ENCODE results near the gene EPN3. TPM values are rescaled to one million over a fixed set of nuclear protein-coding genes. Genes with fewer than 3 reads are reported as not detected.

The EPN3 gene
- total RNA-seq, 3 donors from 2014 or later = 16.2 to 40.0 (median 27.4) TPM

DNA sequence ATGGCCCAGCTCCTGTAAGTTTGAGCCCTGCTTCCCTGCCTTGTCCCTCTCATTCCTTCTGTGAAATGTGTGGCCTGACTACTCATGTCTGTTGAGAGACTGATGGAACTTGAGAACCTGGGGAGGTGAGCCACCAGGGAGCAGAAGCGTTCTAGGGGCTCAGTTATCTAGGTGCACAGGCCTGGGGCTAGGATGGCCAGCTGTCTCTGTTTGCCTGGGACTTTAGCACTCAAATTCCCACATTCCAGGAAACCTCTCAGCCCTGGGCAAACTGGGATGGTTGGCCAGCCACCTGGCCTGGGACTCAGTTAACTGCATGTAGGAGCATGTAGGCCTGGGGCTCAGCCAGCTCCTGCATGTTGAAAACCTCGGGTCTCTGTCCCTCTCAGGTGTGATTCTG is 9.3 kb upstream of the EPN3 start:
- H3K9me3 ChIP-seq = no peaks in the 10 kb centered on the region
- H3K4me1 ChIP-seq (ENCODE audit: low read depth) = no peaks in the 10 kb centered on the region
- intact Hi-C loops (cut with DNase I, micrococcal nuclease) = no loop called here
- no peaks in the 10 kb centered on the region for H3K36me3 ChIP-seq (ENCODE audit: low read depth)
- no peak for ATAC-seq
- no peak for DNase-seq
- TF ChIP-seq, protein P1, sequence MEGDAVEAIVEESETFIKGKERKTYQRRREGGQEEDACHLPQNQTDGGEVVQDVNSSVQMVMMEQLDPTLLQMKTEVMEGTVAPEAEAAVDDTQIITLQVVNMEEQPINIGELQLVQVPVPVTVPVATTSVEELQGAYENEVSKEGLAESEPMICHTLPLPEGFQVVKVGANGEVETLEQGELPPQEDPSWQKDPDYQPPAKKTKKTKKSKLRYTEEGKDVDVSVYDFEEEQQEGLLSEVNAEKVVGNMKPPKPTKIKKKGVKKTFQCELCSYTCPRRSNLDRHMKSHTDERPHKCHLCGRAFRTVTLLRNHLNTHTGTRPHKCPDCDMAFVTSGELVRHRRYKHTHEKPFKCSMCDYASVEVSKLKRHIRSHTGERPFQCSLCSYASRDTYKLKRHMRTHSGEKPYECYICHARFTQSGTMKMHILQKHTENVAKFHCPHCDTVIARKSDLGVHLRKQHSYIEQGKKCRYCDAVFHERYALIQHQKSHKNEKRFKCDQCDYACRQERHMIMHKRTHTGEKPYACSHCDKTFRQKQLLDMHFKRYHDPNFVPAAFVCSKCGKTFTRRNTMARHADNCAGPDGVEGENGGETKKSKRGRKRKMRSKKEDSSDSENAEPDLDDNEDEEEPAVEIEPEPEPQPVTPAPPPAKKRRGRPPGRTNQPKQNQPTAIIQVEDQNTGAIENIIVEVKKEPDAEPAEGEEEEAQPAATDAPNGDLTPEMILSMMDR (IDR thresholded peaks at IDR 0.05) = no peak
- no peak overlapping the region for H3K4me3 ChIP-seq

DNA sequence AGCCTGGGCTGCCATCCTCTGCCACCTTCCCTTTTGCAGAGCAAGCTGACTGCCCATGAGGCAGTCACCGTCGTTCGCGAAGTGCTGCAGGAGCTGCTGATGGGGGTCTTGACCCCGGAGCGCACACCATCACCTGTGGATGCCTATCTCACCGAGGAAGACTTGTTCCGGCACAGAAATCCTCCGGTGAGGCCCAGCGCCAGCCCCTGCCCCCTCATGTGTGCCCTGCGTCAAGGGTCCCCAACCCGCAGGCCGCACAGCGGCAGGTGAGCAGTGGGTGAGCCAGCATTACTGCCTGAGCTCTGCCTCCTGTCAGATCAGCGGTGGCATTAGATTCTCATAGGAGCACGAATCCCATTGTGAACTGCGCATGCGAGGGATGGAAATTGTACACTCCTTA is 7.7 kb upstream of the EPN3 start:
- intact Hi-C loops (cut with DNase I, micrococcal nuclease) = no loop called here
- no peaks in the 10 kb centered on the region for H3K36me3 ChIP-seq (ENCODE audit: low read depth)

DNA sequence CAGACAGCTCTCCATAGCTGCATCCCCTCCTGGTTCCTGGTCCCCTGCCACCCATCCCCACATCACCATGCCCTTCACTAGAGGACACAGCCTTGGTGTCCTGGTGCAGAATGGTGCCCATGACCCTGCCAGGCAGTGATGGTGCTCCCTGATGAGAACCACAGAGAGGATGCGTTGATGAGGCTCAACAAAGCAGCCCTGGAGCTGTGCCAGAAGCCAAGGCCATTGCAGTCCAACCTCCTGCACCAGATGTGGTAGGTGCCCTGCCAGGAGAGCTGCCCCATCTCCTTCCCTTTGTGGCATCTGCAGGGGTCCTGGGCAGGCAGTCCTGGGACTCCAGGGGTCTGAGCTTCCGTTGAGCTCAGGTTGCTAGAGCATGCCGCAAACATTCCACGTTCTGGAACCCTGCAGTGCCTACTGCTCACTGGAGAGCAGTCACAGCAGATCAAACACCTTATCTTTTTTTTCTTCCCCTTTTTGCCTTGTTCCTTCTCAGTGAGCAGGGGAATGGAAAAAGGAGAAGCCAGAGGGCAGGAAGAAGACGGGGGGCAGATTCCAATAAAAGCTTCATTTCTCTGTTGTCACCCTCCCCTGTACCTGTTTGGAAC is 5.3 kb upstream of the EPN3 start:
- Histone ChIP-seq H3K36me3 (ENCODE audit: low read depth) (no peaks in the 10 kb centered on the region), H3K9me3 (no peaks in the 10 kb centered on the region), H3K4me1 (ENCODE audit: low read depth) (peaks cover 4% of the 10 kb centered on the region), H3K4me3 (no peak overlapping the region)
- no peak for DNase-seq
- TF ChIP-seq, protein P1 (IDR thresholded peaks at IDR 0.05) = no peak
- no peak for ATAC-seq
- intact Hi-C loops (cut with DNase I, micrococcal nuclease) = no loop called here

More for the DNA sequence above, 7.7 kb upstream of the EPN3 start:
- no peak for ATAC-seq
- DNase-seq = no peak
- no peak overlapping the region for H3K4me3 ChIP-seq
- no peaks in the 10 kb centered on the region for H3K4me1 ChIP-seq (ENCODE audit: low read depth)
- H3K9me3 ChIP-seq = no peaks in the 10 kb centered on the region
- TF ChIP-seq, protein P1 (IDR thresholded peaks at IDR 0.05) = no peak

DNA sequence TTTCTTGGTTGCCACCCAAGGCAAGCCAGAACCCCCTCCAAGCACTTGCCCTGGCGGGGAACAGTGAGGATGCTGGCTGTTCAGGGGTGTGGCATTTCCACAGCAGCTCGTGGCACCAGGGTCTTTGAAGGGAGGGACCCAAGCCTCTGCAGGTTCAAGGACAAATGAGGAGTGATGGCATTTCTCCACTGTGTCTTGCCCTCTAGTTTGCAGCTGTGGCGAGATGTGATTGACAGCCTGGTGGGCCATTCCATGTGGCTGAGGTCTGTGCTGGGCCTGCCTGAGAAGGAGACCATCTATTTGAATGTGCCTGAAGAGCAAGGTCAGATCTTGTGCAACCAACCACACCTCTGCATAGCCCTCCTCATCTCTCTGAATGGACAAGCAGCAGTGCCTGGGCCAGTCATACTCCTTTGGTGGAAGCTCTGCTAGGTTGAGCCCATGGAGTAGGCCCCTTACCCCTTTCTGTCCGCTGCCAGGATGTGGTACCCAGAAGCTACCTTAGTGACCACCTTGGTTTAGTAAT is 4.5 kb upstream of the EPN3 start:
- no peak for ATAC-seq
- Histone ChIP-seq H3K9me3 (no peaks in the 10 kb centered on the region), H3K36me3 (ENCODE audit: low read depth) (no peaks in the 10 kb centered on the region), H3K4me3 (no peak overlapping the region), H3K4me1 (ENCODE audit: low read depth) (peaks cover 7% of the 10 kb centered on the region)
- intact Hi-C loops (cut with DNase I, micrococcal nuclease) = no loop called here
- TF ChIP-seq, protein P1 (IDR thresholded peaks at IDR 0.05) = no peak
- no peak for DNase-seq

DNA sequence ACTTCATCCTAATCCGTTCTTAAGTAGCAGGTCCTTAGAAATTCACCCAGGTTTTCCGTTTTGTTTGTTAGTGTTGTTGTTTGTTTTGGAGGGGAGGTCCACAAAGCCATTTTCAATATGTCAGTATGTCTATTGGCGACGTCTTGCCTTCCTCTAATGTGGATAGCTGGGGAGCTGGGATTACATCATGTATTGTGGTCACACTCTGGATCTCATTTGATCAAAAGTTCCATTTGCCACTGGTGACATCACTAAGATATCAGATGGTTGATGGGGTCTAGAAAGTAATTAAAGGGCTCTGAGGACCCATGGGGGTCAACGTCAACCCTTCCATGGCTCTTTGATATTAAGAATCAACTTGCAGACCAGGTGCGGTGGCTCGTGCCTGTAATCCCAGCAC is 2.7 kb upstream of the EPN3 start:
- H3K4me3 ChIP-seq = no peak overlapping the region
- H3K36me3 ChIP-seq (ENCODE audit: low read depth) = no peaks in the 10 kb centered on the region
- intact Hi-C loops (cut with DNase I, micrococcal nuclease) = no loop called here
- TF ChIP-seq, protein P1 (IDR thresholded peaks at IDR 0.05) = no peak
- DNase-seq = no peak
- peaks cover 17% of the 10 kb centered on the region for H3K4me1 ChIP-seq (ENCODE audit: low read depth)
- ATAC-seq = no peak
- no peaks in the 10 kb centered on the region for H3K9me3 ChIP-seq

Data from mucosa of descending colon (tissue), 3 donors.